ENCODE results near the gene GAN. TPM values are rescaled to one million over a fixed set of nuclear protein-coding genes. Genes with fewer than 3 reads are reported as not detected.

The GAN gene
- total RNA-seq, 2 experiments from 2014 or later = 13.4 to 13.8 TPM

DNA sequence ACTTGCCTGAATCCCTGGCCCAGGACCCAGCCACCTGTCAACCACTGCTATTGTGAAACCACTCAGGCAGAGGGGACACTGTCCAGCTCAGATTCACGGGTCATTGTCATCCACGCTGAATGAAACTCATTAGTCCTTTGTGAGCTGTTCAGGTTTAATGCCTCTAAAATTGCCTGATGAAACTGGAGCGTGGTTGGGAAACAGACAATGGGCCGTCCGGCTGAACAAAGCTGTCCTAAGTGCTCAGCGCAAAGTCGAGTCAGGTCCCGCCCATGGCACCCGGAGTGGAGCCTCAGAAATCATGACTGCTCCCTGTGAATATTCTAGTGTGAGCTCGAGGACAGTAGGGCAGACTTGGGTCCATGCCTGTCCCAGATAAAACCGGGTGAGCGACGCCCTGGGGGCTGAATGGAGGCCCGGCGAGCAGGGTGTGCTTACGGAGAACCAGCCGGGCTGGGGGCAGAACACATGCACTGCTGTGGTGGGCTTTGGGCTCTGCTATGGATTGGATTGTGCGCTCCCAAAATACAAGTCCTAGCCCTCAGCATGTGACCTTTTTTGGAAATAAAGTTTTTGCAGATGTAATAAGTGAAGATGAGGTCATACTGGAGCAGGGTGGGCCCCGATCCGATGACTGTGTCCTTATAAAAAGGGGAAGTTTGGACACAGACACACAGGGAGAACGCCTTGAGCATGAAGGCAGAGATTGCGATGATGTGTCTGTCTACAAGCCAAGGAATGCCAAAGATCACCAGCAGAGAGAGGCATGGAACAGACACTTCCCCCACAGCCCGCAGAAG, 117.0 kb downstream of the GAN start:
- intact Hi-C loops (cut with DNase I, micrococcal nuclease) = no loop called here
- ChIA-PET CTCF (interaction anchor here (1.3 kb wide), 1 partner anchor 28 kb away, joined by 4 read pairs; no protein-coding TSS in a partner anchor), POLR2A (no interaction called here)
- Mint-ChIP-seq H3K27ac (no peak overlapping the region), H3K36me3 (ENCODE audit: low read depth) (no peaks in the 10 kb centered on the region), H3K4me1 (peaks cover 2% of the 10 kb centered on the region), H3K27me3 (no peaks in the 10 kb centered on the region), H3K4me3 (no peak overlapping the region), H3K9me3 (ENCODE audit: low read depth) (no peaks in the 10 kb centered on the region)
- ATAC-seq (no peak), DNase-seq (no peak)

DNA sequence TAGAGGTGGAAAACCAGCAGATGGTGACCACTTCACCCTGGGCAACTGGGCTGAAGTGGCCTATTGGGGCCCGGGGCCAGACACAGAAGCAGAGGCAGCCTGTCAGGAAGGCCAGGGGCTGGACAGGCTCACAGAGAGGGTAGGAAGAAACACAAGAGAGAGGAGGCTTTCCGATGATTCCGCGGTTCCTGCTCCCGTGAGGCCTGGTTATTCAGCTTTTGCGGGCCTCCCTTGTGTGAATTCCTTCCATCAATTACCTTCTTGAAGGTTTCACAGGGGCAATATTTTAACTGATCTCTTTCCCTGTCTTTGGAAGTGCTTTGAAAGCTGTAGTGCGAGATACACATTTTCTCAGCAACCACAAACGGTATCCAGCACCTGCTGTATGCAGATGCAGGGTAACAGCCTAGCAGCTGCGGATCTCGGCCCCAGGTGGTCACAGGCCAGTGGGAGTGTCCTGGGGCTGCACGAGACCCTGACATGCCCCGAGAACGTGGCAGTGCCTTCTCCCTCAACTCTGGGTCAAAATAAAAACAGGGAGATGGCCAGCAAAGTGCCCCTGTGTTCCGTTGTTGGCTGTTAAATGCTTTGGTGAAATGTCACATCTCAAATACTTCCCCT, 118.3 kb downstream of the GAN start:
- ATAC-seq = no peak
- peaks cover 2% of the 10 kb centered on the region for H3K27me3 Mint-ChIP-seq
- H3K27ac Mint-ChIP-seq = no peak overlapping the region
- intact Hi-C loops (cut with DNase I, micrococcal nuclease) = no loop called here
- no peaks in the 10 kb centered on the region for H3K36me3 Mint-ChIP-seq (ENCODE audit: low read depth)
- H3K4me1 Mint-ChIP-seq = peaks cover 2% of the 10 kb centered on the region
- DNase-seq = no peak
- ChIA-PET CTCF (no interaction called here), POLR2A (no interaction called here)
- no peak overlapping the region for H3K4me3 Mint-ChIP-seq
- no peaks in the 10 kb centered on the region for H3K9me3 Mint-ChIP-seq (ENCODE audit: low read depth)

GRCh38 chr16:81435103-81435502, 120.3 kb downstream of the GAN start:
- H3K4me1 Mint-ChIP-seq = peaks cover 2% of the 10 kb centered on the region
- H3K27me3 Mint-ChIP-seq = peaks cover 3% of the 10 kb centered on the region
- ChIA-PET POLR2A (no interaction called here), CTCF (no interaction called here)
- no peak overlapping the region for H3K4me3 Mint-ChIP-seq
- no peak overlapping the region for H3K27ac Mint-ChIP-seq
- ATAC-seq (no peak), DNase-seq (no peak)
- no peaks in the 10 kb centered on the region for H3K36me3 Mint-ChIP-seq (ENCODE audit: low read depth)
- no peaks in the 10 kb centered on the region for H3K9me3 Mint-ChIP-seq (ENCODE audit: low read depth)
- intact Hi-C loops (cut with DNase I, micrococcal nuclease) = no loop called here

DNA sequence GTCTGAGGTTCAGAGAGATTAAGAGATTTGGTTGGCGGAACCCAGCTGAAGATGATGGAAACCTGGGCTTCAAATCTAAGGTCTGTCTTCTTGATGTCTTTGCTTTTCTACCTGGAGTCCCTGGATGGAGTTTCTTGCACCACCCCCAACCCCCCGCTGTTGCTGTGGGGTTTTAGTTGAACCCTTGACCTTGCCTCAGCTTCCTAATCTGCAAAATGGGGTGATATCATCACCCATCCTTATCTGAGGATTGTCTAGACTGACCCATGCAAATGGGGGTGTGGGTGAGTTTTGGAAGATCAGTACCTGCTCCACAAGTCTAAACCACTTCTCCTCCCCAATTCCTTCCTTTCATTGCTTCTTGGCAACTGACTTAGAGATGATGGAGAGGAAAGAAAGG, 120.8 kb downstream of the GAN start:
- H3K27me3 Mint-ChIP-seq = peaks cover 3% of the 10 kb centered on the region
- ATAC-seq = no peak
- no peak overlapping the region for H3K4me3 Mint-ChIP-seq
- ChIA-PET CTCF (no interaction called here), POLR2A (no interaction called here)
- no peaks in the 10 kb centered on the region for H3K36me3 Mint-ChIP-seq (ENCODE audit: low read depth)
- no peak for DNase-seq
- intact Hi-C loops (cut with DNase I, micrococcal nuclease) = no loop called here
- H3K9me3 Mint-ChIP-seq (ENCODE audit: low read depth) = no peaks in the 10 kb centered on the region
- peaks cover 2% of the 10 kb centered on the region for H3K4me1 Mint-ChIP-seq
- H3K27ac Mint-ChIP-seq = no peak overlapping the region

GRCh38 chr16:81436386-81436785, 121.6 kb downstream of the GAN start:
- no peak for DNase-seq
- Mint-ChIP-seq H3K9me3 (ENCODE audit: low read depth) (no peaks in the 10 kb centered on the region), H3K27me3 (peaks cover 3% of the 10 kb centered on the region), H3K4me1 (peaks cover 2% of the 10 kb centered on the region), H3K36me3 (ENCODE audit: low read depth) (no peaks in the 10 kb centered on the region), H3K4me3 (no peak overlapping the region), H3K27ac (no peak overlapping the region)
- ChIA-PET POLR2A (no interaction called here), CTCF (no interaction called here)
- no peak for ATAC-seq
- intact Hi-C loops (cut with DNase I, micrococcal nuclease) = no loop called here

DNA sequence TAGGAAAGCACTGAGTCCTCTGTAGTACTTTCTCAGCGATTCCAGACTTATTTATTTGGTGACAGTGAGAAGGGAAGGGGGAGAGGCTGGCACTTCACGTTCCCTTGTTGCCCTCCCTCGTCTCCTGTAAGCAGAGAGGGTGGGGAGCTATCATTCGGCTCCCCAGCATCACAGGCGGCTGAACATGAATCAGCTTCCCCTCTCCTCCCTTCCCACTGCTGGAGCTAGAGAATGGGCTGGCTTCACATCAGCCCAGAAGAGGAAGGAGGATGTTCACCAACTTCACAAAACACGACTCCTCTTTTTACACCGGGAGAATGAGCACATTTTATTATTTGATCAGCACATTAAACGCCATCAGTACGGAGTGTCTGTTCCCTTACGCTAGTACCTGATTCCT, 123.1 kb downstream of the GAN start:
- no peaks in the 10 kb centered on the region for H3K36me3 Mint-ChIP-seq (ENCODE audit: low read depth)

More for the DNA sequence above, 123.1 kb downstream of the GAN start:
- ATAC-seq (no peak), DNase-seq (no peak)
- Mint-ChIP-seq H3K4me1 (peaks cover 2% of the 10 kb centered on the region), H3K9me3 (ENCODE audit: low read depth) (no peaks in the 10 kb centered on the region), H3K27me3 (peaks cover 3% of the 10 kb centered on the region), H3K27ac (no peak overlapping the region), H3K4me3 (no peak overlapping the region)
- CTCF ChIA-PET = interaction anchor here (0.5 kb wide), 1 partner anchor 296 kb away, joined by 5 read pairs; no protein-coding TSS in a partner anchor
- POLR2A ChIA-PET = no interaction called here
- intact Hi-C loops (cut with DNase I, micrococcal nuclease) = no loop called here

Other genes starting within 250 kb of the GAN start
- under 1 TPM; 0.28 to 0.34 TPM for gene C16orf46, start 237.7 kb upstream of the GAN start, total RNA-seq
- 10 to 100 TPM; 22.2 to 24.9 TPM for gene GCSH, start 218.6 kb upstream of the GAN start, total RNA-seq
- gene BCO1, start 76.3 kb upstream of the GAN start, total RNA-seq = not detected
- gene CMIP, start 129.8 kb downstream of the GAN start, total RNA-seq = 10 to 100 TPM; 39.1 to 40.3 TPM